ENCODE data around the gene CHPF. TPM values are rescaled to one million over a fixed set of nuclear protein-coding genes. Genes with fewer than 3 reads are reported as not detected.
A peak's percentile ranks its signal among the peaks of the same experiment; 100 is the strongest.

Gene CHPF
- total RNA-seq, 6 experiments from 2014 or later, result 116 to 190 (median 139) TPM

- Mint-ChIP-seq H3K27me3 (ENCODE audit: insufficient read depth) (peaks cover 2% of the 10 kb centered on the region), H3K4me3 (peak overlapping the region; percentile 91), H3K27ac (peak overlapping the region; percentile 88), H3K4me1 (ENCODE audit: low read depth) (peaks cover 41% of the 10 kb centered on the region), H3K36me3 (ENCODE audit: low read depth) (no peaks in the 10 kb centered on the region; the same call in 1 of the 2 replicates), H3K9me3 (no peaks in the 10 kb centered on the region)
- no peak for TF ChIP-seq CTCF (IDR thresholded peaks at IDR 0.05)
- DNase-seq, result peak; percentile 85
These were observed 45.9 kb downstream of the CHPF start for GRCh38 chr2:219497495-219498279.

- Mint-ChIP-seq H3K4me3 (peak overlapping the region; percentile 91), H3K9me3 (no peaks in the 10 kb centered on the region), H3K4me1 (ENCODE audit: low read depth) (peaks cover 41% of the 10 kb centered on the region), H3K27me3 (ENCODE audit: insufficient read depth) (peaks cover 3% of the 10 kb centered on the region), H3K36me3 (ENCODE audit: low read depth) (peaks cover 3% of the 10 kb centered on the region), H3K27ac (no peak overlapping the region)
- DNase-seq, result no peak
- TF ChIP-seq CTCF (IDR thresholded peaks at IDR 0.05), result no peak
These were observed 46.6 kb downstream of the CHPF start for GRCh38 chr2:219496825-219497494.

GRCh38 chr2:219496247-219496824 lies 47.3 kb downstream of the CHPF start:
- Mint-ChIP-seq H3K36me3 (ENCODE audit: low read depth) (peaks cover 4% of the 10 kb centered on the region), H3K4me1 (ENCODE audit: low read depth) (peaks cover 36% of the 10 kb centered on the region), H3K4me3 (no peak overlapping the region), H3K9me3 (no peaks in the 10 kb centered on the region), H3K27ac (no peak overlapping the region; the same call in 1 of the 2 replicates), H3K27me3 (ENCODE audit: insufficient read depth) (peaks cover 5% of the 10 kb centered on the region)
- no peak for DNase-seq
- TF ChIP-seq CTCF (IDR thresholded peaks at IDR 0.05), result no peak

- Mint-ChIP-seq H3K4me3 (no peak overlapping the region; the same call in 1 of the 2 replicates), H3K36me3 (ENCODE audit: low read depth) (peaks cover 4% of the 10 kb centered on the region; the same call in 1 of the 2 replicates), H3K4me1 (ENCODE audit: low read depth) (peaks cover 32% of the 10 kb centered on the region), H3K9me3 (no peaks in the 10 kb centered on the region), H3K27ac (peak overlapping the region; percentile 7; the same call in 1 of the 2 replicates), H3K27me3 (ENCODE audit: insufficient read depth) (peaks cover 5% of the 10 kb centered on the region)
- peak; percentile 71 for DNase-seq
- TF ChIP-seq CTCF (IDR thresholded peaks at IDR 0.05), result peak; percentile 90
These were observed 48.0 kb downstream of the CHPF start for GRCh38 chr2:219495531-219496122.

- Mint-ChIP-seq H3K27me3 (ENCODE audit: insufficient read depth) (peaks cover 5% of the 10 kb centered on the region), H3K4me3 (no peak overlapping the region), H3K4me1 (ENCODE audit: low read depth) (peaks cover 26% of the 10 kb centered on the region)
These were observed 48.6 kb downstream of the CHPF start for GRCh38 chr2:219494952-219495530.

More at GRCh38 chr2:219494952-219495530, 48.6 kb downstream of the CHPF start:
- Mint-ChIP-seq H3K36me3 (ENCODE audit: low read depth) (peaks cover 4% of the 10 kb centered on the region; the same call in 1 of the 2 replicates), H3K27ac (peak overlapping the region; percentile 7; the same call in 1 of the 2 replicates), H3K9me3 (no peaks in the 10 kb centered on the region)
- TF ChIP-seq CTCF (IDR thresholded peaks at IDR 0.05), result no peak
- DNase-seq, result no peak

Measured in HFFc6 (cell line).